Mesenchymal stem cell (in vitro differentiated cells and primary cell): ENCODE results near the gene C19orf18.

Source experiments
- DNase-seq: peaks from one replicate; pipeline ENCODE4 v3.0.0-alpha.2; 2013
- H2AFZ ChIP-seq: one replicate; pipeline ENCODE4 v1.6.1; 2013; ENCODE audit warnings: low read depth, mild to moderate bottlenecking, control low read depth, inconsistent platforms, low read length, moderate library complexity
- H2AK5ac ChIP-seq: 2 replicates; pipeline ENCODE4 v1.6.1; 2013; ENCODE audit warnings: low read length, moderate library complexity, mild to moderate bottlenecking, inconsistent platforms; ENCODE audit not compliant: severe bottlenecking
- H2BK120ac ChIP-seq: one replicate; pipeline ENCODE4 v1.6.1; 2013; ENCODE audit warnings: low read depth, mild to moderate bottlenecking, inconsistent platforms, low read length, moderate library complexity
- H2BK12ac ChIP-seq, 2 experiments: one replicate each; pipeline ENCODE4 v1.6.1; 2013; ENCODE audit warnings: inconsistent platforms in 2 of 2, low read length in 2 of 2, mild to moderate bottlenecking in 2 of 2, moderate library complexity in 2 of 2, control low read depth in 1 of 2
- H2BK15ac ChIP-seq: one replicate; pipeline ENCODE4 v1.6.1; 2013; ENCODE audit warnings: mild to moderate bottlenecking, low read depth, inconsistent platforms; ENCODE audit not compliant: poor library complexity, severe bottlenecking
- H2BK5ac ChIP-seq: 2 replicates; pipeline ENCODE4 v1.6.1; 2013; ENCODE audit warnings: low read depth, mild to moderate bottlenecking, low read length, control low read depth, inconsistent platforms; ENCODE audit not compliant: poor library complexity, severe bottlenecking
- H3K14ac ChIP-seq, 2 experiments: one replicate each; pipeline ENCODE4 v1.6.1; 2013; ENCODE audit warnings: inconsistent platforms in 2 of 2, low read length in 2 of 2, control low read depth in 1 of 2, mild to moderate bottlenecking in 1 of 2, moderate library complexity in 1 of 2
- H3K18ac ChIP-seq, 2 experiments: one replicate each; pipeline ENCODE4 v1.6.1; 2013; ENCODE audit warnings: inconsistent platforms in 2 of 2, low read length in 2 of 2, control low read depth in 1 of 2, low read depth in 1 of 2, mild to moderate bottlenecking in 1 of 2
- H3K23ac ChIP-seq, 2 experiments: one replicate each; pipeline ENCODE4 v1.6.1; 2013; ENCODE audit warnings: inconsistent platforms in 2 of 2, low read length in 2 of 2, mild to moderate bottlenecking in 2 of 2, moderate library complexity in 2 of 2, control low read depth in 1 of 2
- H3K27ac ChIP-seq: 2 replicates; pipeline ENCODE4 v1.5.1; 2013; ENCODE audit warnings: mild to moderate bottlenecking, moderate library complexity, low read length, control low read depth, inconsistent platforms; ENCODE audit not compliant: poor library complexity, severe bottlenecking
- H3K27me3 ChIP-seq, 2 experiments: 2 replicates each; pipeline versions ENCODE4 v1.6.1 to v1.7.0; 2013; ENCODE audit warnings: low read length in 2 of 2, mild to moderate bottlenecking in 2 of 2, moderate library complexity in 2 of 2, control low read depth in 1 of 2, inconsistent platforms in 1 of 2; ENCODE audit not compliant: control insufficient read depth in 1 of 2, insufficient read depth in 1 of 2
- H3K36me3 ChIP-seq, 2 experiments: 2 replicates each; pipeline versions ENCODE4 v1.6.1 to v1.7.0; 2013; ENCODE audit warnings: low read length in 2 of 2, control low read depth in 1 of 2, inconsistent platforms in 1 of 2, low read depth in 1 of 2, mild to moderate bottlenecking in 1 of 2; ENCODE audit not compliant: insufficient read depth in 2 of 2, control insufficient read depth in 1 of 2
- H3K4ac ChIP-seq, 2 experiments: one replicate each; pipeline ENCODE4 v1.6.1; 2013; ENCODE audit warnings: inconsistent platforms in 2 of 2, low read length in 2 of 2, mild to moderate bottlenecking in 2 of 2, moderate library complexity in 2 of 2, control low read depth in 1 of 2, low read depth in 1 of 2
- H3K4me1 ChIP-seq: 2 replicates; pipeline ENCODE4 v1.6.1; 2013; ENCODE audit warnings: low read depth, low read length, control low read depth; ENCODE audit not compliant: control insufficient read depth, insufficient read depth
- H3K4me2 ChIP-seq: 2 replicates; pipeline ENCODE4 v1.6.1; 2013; ENCODE audit warnings: low read length, mild to moderate bottlenecking, inconsistent platforms; ENCODE audit not compliant: poor library complexity, severe bottlenecking
- H3K4me3 ChIP-seq, 2 experiments: 2 replicates each; pipeline versions ENCODE4 v1.5.1 to v1.7.0; 2013; ENCODE audit warnings: low read length in 2 of 2, mild to moderate bottlenecking in 2 of 2, control low read depth in 1 of 2, low read depth in 1 of 2; ENCODE audit not compliant: insufficient read depth in 1 of 2
- H3K79me1 ChIP-seq: replicated peaks from 2 replicates; pipeline ENCODE4 v1.6.1; 2013; ENCODE audit warnings: mild to moderate bottlenecking, control low read depth, low read length, inconsistent platforms; ENCODE audit not compliant: poor library complexity, severe bottlenecking
- H3K9ac ChIP-seq: 2 replicates; pipeline ENCODE4 v1.7.0; 2013; ENCODE audit warnings: mild to moderate bottlenecking, low read length, moderate library complexity
- H3K9me3 ChIP-seq: 2 replicates; pipeline ENCODE4 v1.7.0; 2013; ENCODE audit warnings: mild to moderate bottlenecking, low read length; ENCODE audit not compliant: control insufficient read depth
- H4K8ac ChIP-seq: one replicate; pipeline ENCODE4 v1.6.1; 2013; ENCODE audit warnings: inconsistent platforms, mild to moderate bottlenecking, low read length, moderate library complexity
- H4K91ac ChIP-seq: one replicate; pipeline ENCODE4 v1.6.1; 2013; ENCODE audit warnings: mild to moderate bottlenecking, low read length, inconsistent platforms
- WGBS: methylation state at CpG from one replicate; pipeline ENCODE4 v1.1.7; 2013; ENCODE audit warnings: mixed read lengths; 5-methylcytosine and 5-hydroxymethylcytosine counted together

The C19orf18 gene

GRCh38 chr19:58001895-58002369 lies 27.6 kb upstream of the C19orf18 start:
- Histone ChIP-seq H3K27me3 (no peaks in the 10 kb centered on the region), H3K4me1 (peaks cover 6% of the 10 kb centered on the region), H3K27ac (no peak overlapping the region), H2BK5ac (peak overlapping the region; percentile 57), H4K91ac (no peak overlapping the region), H2AK5ac (no peak overlapping the region), H3K9ac (peak overlapping the region; percentile 95), H2BK120ac (peak overlapping the region; percentile 83), H2AFZ (peak overlapping the region; percentile 80), H3K36me3 (peaks cover 48 to 74% of the 10 kb centered on the region in 2 experiments), H3K4me2 (peak overlapping the region; percentile 62), H3K79me1 (peaks cover 39% of the 10 kb centered on the region), H3K18ac (peak overlapping the region; percentile 87 to 99), H3K14ac (peak overlapping the region in 1 of 2 experiments; percentile 83), H3K4me3 (peak overlapping the region; percentile 91 to 93), H3K23ac (peak overlapping the region in 1 of 2 experiments; percentile 0), H3K4ac (peak overlapping the region; percentile 86 to 96), H4K8ac (peak overlapping the region; percentile 99), H3K9me3 (peaks cover 83% of the 10 kb centered on the region), H2BK15ac (no peak overlapping the region), H2BK12ac (no peak overlapping the region)
- 3% methylated on average over 21 of the region's 23 CpGs for WGBS
- peak; percentile 49 for DNase-seq

GRCh38 chr19:58000677-58001076 lies 26.3 kb upstream of the C19orf18 start:
- H3K4me1 ChIP-seq: peaks cover 6% of the 10 kb centered on the region
- H2BK120ac ChIP-seq: no peak overlapping the region
- no peak overlapping the region for H3K9ac ChIP-seq
- no peaks in the 10 kb centered on the region for H3K27me3 ChIP-seq
- no peak overlapping the region for H3K14ac ChIP-seq
- H4K8ac ChIP-seq: no peak overlapping the region
- WGBS: 93% methylated on average over 3 of the region's 4 CpGs
- H3K18ac ChIP-seq: no peak overlapping the region
- H2AK5ac ChIP-seq: no peak overlapping the region
- H3K4me3 ChIP-seq: peak overlapping the region in 1 of 2 experiments; percentile 93
- H3K36me3 ChIP-seq: peaks cover 51 to 75% of the 10 kb centered on the region in 2 experiments
- H3K79me1 ChIP-seq: peaks cover 42% of the 10 kb centered on the region
- no peak overlapping the region for H3K4me2 ChIP-seq
- peaks cover 85% of the 10 kb centered on the region for H3K9me3 ChIP-seq
- no peak overlapping the region for H3K4ac ChIP-seq
- DNase-seq: no peak
- H2BK5ac ChIP-seq: no peak overlapping the region
- H3K23ac ChIP-seq: no peak overlapping the region
- H2BK15ac ChIP-seq: no peak overlapping the region
- no peak overlapping the region for H2BK12ac ChIP-seq
- no peak overlapping the region for H4K91ac ChIP-seq
- no peak overlapping the region for H2AFZ ChIP-seq
- H3K27ac ChIP-seq: no peak overlapping the region

GRCh38 chr19:57992841-57993240 lies 18.5 kb upstream of the C19orf18 start:
- no peak overlapping the region for H3K18ac ChIP-seq
- peaks cover 73 to 85% of the 10 kb centered on the region in 2 experiments for H3K36me3 ChIP-seq
- H3K9ac ChIP-seq: no peak overlapping the region
- no peak overlapping the region for H3K14ac ChIP-seq
- H4K91ac ChIP-seq: no peak overlapping the region
- H3K4ac ChIP-seq: no peak overlapping the region
- H3K9me3 ChIP-seq: peaks cover 97% of the 10 kb centered on the region
- H2AK5ac ChIP-seq: no peak overlapping the region
- no peak overlapping the region for H2BK12ac ChIP-seq
- no peaks in the 10 kb centered on the region for H3K27me3 ChIP-seq
- peaks cover 30% of the 10 kb centered on the region for H3K79me1 ChIP-seq
- H3K4me1 ChIP-seq: no peaks in the 10 kb centered on the region
- H3K23ac ChIP-seq: no peak overlapping the region
- no peak overlapping the region for H2BK15ac ChIP-seq
- H3K4me2 ChIP-seq: no peak overlapping the region
- H2BK5ac ChIP-seq: no peak overlapping the region
- H3K27ac ChIP-seq: no peak overlapping the region
- H4K8ac ChIP-seq: no peak overlapping the region
- H3K4me3 ChIP-seq: peak overlapping the region in 1 of 2 experiments; percentile 64
- no peak overlapping the region for H2AFZ ChIP-seq
- no peak for DNase-seq
- 57% methylated on average over 1 of the region's 1 CpG for WGBS
- no peak overlapping the region for H2BK120ac ChIP-seq

GRCh38 chr19:57978586-57979289 lies 4.4 kb upstream of the C19orf18 start:
- peaks cover 47 to 92% of the 10 kb centered on the region in 2 experiments for H3K36me3 ChIP-seq
- DNase-seq: peak; percentile 32
- H4K8ac ChIP-seq: no peak overlapping the region
- 95% methylated on average over 2 of the region's 3 CpGs for WGBS
- H3K27ac ChIP-seq: no peak overlapping the region
- peaks cover 97% of the 10 kb centered on the region for H3K9me3 ChIP-seq
- H3K4ac ChIP-seq: no peak overlapping the region
- H3K9ac ChIP-seq: no peak overlapping the region
- no peak overlapping the region for H2BK12ac ChIP-seq
- H2BK5ac ChIP-seq: no peak overlapping the region
- no peak overlapping the region for H2AFZ ChIP-seq
- no peak overlapping the region for H3K23ac ChIP-seq
- H3K27me3 ChIP-seq: no peaks in the 10 kb centered on the region
- no peak overlapping the region for H3K14ac ChIP-seq
- H2BK120ac ChIP-seq: no peak overlapping the region
- H3K4me1 ChIP-seq: no peaks in the 10 kb centered on the region
- no peak overlapping the region for H2BK15ac ChIP-seq
- no peak overlapping the region for H2AK5ac ChIP-seq
- H4K91ac ChIP-seq: no peak overlapping the region
- H3K79me1 ChIP-seq: peaks cover 12% of the 10 kb centered on the region
- no peak overlapping the region for H3K18ac ChIP-seq
- H3K4me2 ChIP-seq: no peak overlapping the region
- peak overlapping the region in 1 of 2 experiments; percentile 71 for H3K4me3 ChIP-seq
